PC-9 (cell line): ENCODE measurements around the gene BMAL1. TPM values are rescaled to one million over a fixed set of nuclear protein-coding genes. Genes with fewer than 3 reads are reported as not detected.

Experiments used
- BruUV-seq: library from RNA; stranded (reverse); fragments of 400-500 nt; replicated peaks from 2 replicates; lab custom pipeline; 2021; lab: Mats Ljungman, UMichigan
- CTCF ChIA-PET: fragments of 300-600 bp; sonication (Branson Sonifier 250); formaldehyde crosslinking; loops from one replicate; lab custom pipeline; 2022; ENCODE audit warnings: antibody characterized with exemption; lab: Charles Lee
- POLR2A ChIA-PET: fragments of 300-600 bp; sonication (Branson Sonifier 250); formaldehyde crosslinking; loops from one replicate; lab custom pipeline; 2022; ENCODE audit warnings: antibody characterized with exemption; ENCODE audit not compliant: unreplicated experiment; lab: Charles Lee
- DNase-seq, 2 experiments: peaks; one replicate each; pipeline versions ENCODE4 v3.0.0 to v3.0.0-alpha.2; 2015 to 2022; ENCODE audit warnings: mixed read lengths in 1 of 2
- H2AFZ ChIP-seq: fragments of 200-600 bp; sonication (generic); 2 replicates; pipeline ENCODE4 v1.8.1; 2017; ENCODE audit warnings: antibody characterized with exemption
- H3F3A ChIP-seq: fragments of 200-600 bp; sonication (generic); 2 replicates; pipeline ENCODE4 v1.8.1; 2017; ENCODE audit warnings: antibody characterized with exemption, mild to moderate bottlenecking, low read depth; ENCODE audit not compliant: insufficient read depth
- H3K27ac ChIP-seq: fragments of 200-600 bp; sonication (generic); 2 replicates; pipeline ENCODE4 v1.6.1; 2016; ENCODE audit warnings: mixed run types
- H3K27me3 ChIP-seq: fragments of 200-600 bp; sonication (generic); 2 replicates; pipeline ENCODE4 v1.6.1; 2016; ENCODE audit warnings: low read depth, mixed run types; ENCODE audit not compliant: insufficient read depth
- H3K36me3 ChIP-seq: fragments of 200-600 bp; sonication (generic); 2 replicates; pipeline ENCODE4 v1.6.1; 2016; ENCODE audit warnings: low read depth, mixed run types
- H3K4me1 ChIP-seq: fragments of 200-600 bp; sonication (generic); replicated peaks from 2 replicates; pipeline ENCODE4 v1.6.1; 2016; ENCODE audit warnings: mixed run types; ENCODE audit not compliant: insufficient read depth
- H3K4me2 ChIP-seq: fragments of 200-600 bp; sonication (generic); 2 replicates; pipeline ENCODE4 v1.6.1; 2017; ENCODE audit warnings: mixed run types
- H3K4me3 ChIP-seq: fragments of 200-600 bp; sonication (generic); 2 replicates; pipeline ENCODE4 v1.6.1; 2016; ENCODE audit warnings: mixed run types
- H3K79me2 ChIP-seq: fragments of 200-600 bp; sonication (generic); 2 replicates; pipeline ENCODE4 v1.6.1; 2017; ENCODE audit warnings: low read depth, mixed run types
- H3K9me2 ChIP-seq: fragments of 200-600 bp; sonication (generic); 2 replicates; pipeline ENCODE4 v1.8.1; 2017; ENCODE audit warnings: mild to moderate bottlenecking; ENCODE audit not compliant: insufficient read depth
- H3K9me3 ChIP-seq: fragments of 200-600 bp; sonication (generic); 2 replicates; pipeline ENCODE4 v1.8.1; 2016; ENCODE audit warnings: low read depth; ENCODE audit not compliant: insufficient read depth
- H4K20me1 ChIP-seq: fragments of 200-600 bp; sonication (generic); 2 replicates; pipeline ENCODE4 v1.8.1; 2017; ENCODE audit not compliant: insufficient read depth
- EZH2 ChIP-seq: fragments of 200-600 bp; sonication (generic); IDR thresholded peaks from 2 replicates; pipeline ENCODE4 v1.8.0; 2017; ENCODE audit warnings: antibody characterized with exemption, low read depth
- intact Hi-C: fragments of 100-400 bp; cut with micrococcal nuclease; formaldehyde crosslinking; loops from one replicate; pipeline ENCODE4 v1.10.0; 2022; ENCODE audit not compliant: unreplicated experiment
- total RNA-seq: library from RNA; stranded (reverse); gene quantifications from 2 replicates; pipeline ENCODE4 v1.2.3, GENCODE V29; 2021
- TF ChIP-seq, protein P1 (sequence below): fragments of 200-600 bp; sonication (generic); conservative IDR thresholded peaks from 2 replicates; pipeline ENCODE4 v1.6.1; 2017; ENCODE audit warnings: mixed run types, antibody characterized with exemption, mild to moderate bottlenecking, moderate library complexity

Gene BMAL1
- total RNA-seq, 1 experiment from 2014 or later, result 15.0 TPM

DNA sequence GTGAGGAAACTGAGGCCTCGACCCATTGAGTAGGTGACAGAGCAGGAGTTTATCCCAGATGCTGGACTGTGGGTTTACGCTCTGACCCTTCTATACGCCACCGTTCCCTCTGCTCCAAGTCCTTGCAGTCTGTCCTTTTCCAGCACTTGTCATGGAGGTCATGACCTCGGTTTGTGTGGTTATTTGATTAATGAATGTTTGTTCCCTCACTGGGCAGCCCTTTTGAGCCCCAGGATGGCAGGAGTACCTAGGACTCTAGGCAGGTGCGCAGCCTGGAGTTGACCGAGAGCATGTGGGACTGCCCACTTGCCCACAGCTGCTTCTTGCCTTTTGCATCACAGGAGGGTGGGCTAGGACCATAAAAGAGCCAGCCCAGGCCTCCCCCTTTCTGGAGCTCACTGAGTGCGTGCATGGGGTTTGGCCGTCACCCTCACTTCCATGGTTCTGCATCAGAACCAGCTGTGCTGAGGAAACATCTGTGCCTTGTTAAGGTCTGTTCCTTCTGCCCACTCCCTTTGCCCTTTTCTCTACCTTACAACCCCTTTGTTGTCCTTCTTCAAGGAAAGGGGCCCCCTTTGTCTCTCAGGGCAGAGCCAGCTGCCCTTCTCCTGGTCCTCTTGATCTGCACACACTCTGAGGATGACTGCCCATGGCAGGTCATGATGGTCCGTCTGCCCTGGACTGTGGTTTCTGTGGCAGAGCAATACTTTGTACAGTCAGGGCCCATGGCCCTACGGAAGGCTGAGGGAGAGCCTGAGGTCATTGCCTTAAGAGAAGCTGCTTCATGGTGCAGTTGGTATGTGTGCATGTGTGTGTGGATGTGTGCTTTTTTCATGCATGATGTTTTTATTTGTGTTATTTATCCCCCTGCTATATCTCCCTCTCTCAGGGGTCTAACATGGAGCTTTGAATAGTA is 38.2 kb downstream of the BMAL1 start:
- no peaks in the 10 kb centered on the region for H3K4me1 ChIP-seq
- no peak overlapping the region for H2AFZ ChIP-seq
- H3K79me2 ChIP-seq, result no peaks in the 10 kb centered on the region
- BruUV-seq, result no TSS peak
- ChIA-PET CTCF (no interaction called here), POLR2A (no interaction called here)
- no peaks in the 10 kb centered on the region for H3K9me3 ChIP-seq
- no peaks in the 10 kb centered on the region for H3F3A ChIP-seq
- TF ChIP-seq, protein P1, sequence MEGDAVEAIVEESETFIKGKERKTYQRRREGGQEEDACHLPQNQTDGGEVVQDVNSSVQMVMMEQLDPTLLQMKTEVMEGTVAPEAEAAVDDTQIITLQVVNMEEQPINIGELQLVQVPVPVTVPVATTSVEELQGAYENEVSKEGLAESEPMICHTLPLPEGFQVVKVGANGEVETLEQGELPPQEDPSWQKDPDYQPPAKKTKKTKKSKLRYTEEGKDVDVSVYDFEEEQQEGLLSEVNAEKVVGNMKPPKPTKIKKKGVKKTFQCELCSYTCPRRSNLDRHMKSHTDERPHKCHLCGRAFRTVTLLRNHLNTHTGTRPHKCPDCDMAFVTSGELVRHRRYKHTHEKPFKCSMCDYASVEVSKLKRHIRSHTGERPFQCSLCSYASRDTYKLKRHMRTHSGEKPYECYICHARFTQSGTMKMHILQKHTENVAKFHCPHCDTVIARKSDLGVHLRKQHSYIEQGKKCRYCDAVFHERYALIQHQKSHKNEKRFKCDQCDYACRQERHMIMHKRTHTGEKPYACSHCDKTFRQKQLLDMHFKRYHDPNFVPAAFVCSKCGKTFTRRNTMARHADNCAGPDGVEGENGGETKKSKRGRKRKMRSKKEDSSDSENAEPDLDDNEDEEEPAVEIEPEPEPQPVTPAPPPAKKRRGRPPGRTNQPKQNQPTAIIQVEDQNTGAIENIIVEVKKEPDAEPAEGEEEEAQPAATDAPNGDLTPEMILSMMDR, result no peak
- TF ChIP-seq EZH2, result no peak
- DNase-seq, result no peak
- H3K36me3 ChIP-seq, result no peaks in the 10 kb centered on the region
- intact Hi-C loops, result no loop called here
- no peaks in the 10 kb centered on the region for H3K27me3 ChIP-seq
- H4K20me1 ChIP-seq, result no peaks in the 10 kb centered on the region
- H3K4me2 ChIP-seq, result no peak overlapping the region
- no peak overlapping the region for H3K4me3 ChIP-seq
- H3K27ac ChIP-seq, result no peak overlapping the region
- no peaks in the 10 kb centered on the region for H3K9me2 ChIP-seq

DNA sequence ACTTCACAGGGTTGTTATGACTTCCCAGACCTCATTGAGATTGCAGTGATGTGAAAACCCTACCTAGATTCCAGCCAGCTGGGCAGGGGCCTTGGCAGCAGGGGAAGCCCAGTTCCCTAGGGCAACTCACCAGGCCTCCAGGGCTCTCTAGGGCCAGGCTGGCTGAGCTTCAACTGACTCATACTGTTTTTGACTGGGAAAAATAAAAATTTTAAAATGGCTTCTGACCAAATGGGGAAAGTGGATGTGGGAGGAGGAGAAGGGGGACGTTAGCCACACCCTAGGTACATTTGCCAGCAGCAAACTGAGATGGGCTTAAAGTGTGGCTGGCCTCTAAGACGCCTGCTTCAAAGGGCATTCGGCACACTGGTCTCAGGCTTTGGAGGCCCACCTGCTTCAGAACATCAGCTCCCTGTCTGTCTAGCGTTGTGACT is 39.0 kb downstream of the BMAL1 start:
- no TSS peak for BruUV-seq
- intact Hi-C loops, result no loop called here
- Histone ChIP-seq H3K4me2 (no peak overlapping the region), H3K27ac (no peak overlapping the region), H3K27me3 (no peaks in the 10 kb centered on the region), H4K20me1 (no peaks in the 10 kb centered on the region), H3K9me2 (no peaks in the 10 kb centered on the region), H3K4me1 (no peaks in the 10 kb centered on the region), H3K36me3 (no peaks in the 10 kb centered on the region), H3F3A (no peaks in the 10 kb centered on the region), H3K4me3 (no peak overlapping the region), H3K9me3 (no peaks in the 10 kb centered on the region), H2AFZ (no peak overlapping the region), H3K79me2 (no peaks in the 10 kb centered on the region)
- DNase-seq, result no peak
- TF ChIP-seq EZH2, result no peak
- TF ChIP-seq, protein P1, result no peak
- POLR2A ChIA-PET, result no interaction called here
- CTCF ChIA-PET, result no interaction called here

DNA sequence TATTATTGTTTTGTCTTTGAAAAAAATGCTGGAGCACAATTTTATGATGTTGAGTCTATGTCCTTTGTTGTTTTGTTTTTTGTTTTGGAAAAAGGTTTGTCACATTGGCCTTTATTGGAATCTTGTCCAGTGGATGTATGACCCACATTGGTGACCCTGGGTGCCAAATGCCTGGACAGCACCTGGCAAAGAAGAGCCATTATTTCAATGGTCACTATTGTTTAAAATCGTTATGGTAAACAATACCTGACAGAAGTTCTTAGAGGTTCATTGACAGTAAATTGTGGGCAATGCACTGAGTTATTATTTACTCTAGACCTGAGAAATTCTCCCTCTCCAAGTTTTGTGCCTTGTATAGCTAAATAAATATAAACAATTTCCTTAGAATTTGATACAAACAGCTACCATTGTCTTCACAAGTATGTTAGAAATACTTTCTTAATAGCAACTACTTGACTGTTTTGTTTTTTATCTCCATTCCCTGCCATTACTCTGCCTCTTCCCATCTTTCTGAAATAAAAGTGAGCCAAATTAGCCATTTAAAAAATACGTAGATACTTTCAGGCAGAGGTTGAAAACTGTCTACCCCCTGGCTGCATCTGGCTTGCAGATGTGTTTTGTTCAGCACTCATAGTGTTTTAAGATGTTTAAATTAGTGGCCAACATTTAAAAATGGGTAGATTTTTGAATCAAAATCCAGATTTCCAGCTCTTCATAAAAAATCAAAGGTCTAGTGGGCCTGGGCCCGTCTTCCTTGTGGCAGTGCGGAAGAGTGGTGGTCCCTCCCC is 39.9 kb downstream of the BMAL1 start:
- Histone ChIP-seq H3K27me3 (no peaks in the 10 kb centered on the region), H4K20me1 (no peaks in the 10 kb centered on the region), H3F3A (no peaks in the 10 kb centered on the region), H3K4me3 (no peak overlapping the region), H3K36me3 (no peaks in the 10 kb centered on the region), H3K4me1 (no peaks in the 10 kb centered on the region), H3K4me2 (no peak overlapping the region), H2AFZ (no peak overlapping the region), H3K79me2 (no peaks in the 10 kb centered on the region), H3K9me2 (no peaks in the 10 kb centered on the region), H3K27ac (no peak overlapping the region), H3K9me3 (no peaks in the 10 kb centered on the region)
- intact Hi-C loops, result no loop called here
- ChIA-PET POLR2A (no interaction called here), CTCF (no interaction called here)
- no TSS peak for BruUV-seq
- DNase-seq, result no peak
- no peak for TF ChIP-seq EZH2
- TF ChIP-seq, protein P1, result no peak
